ENCODE measurements around the gene SLFN11. TPM values are rescaled to one million over a fixed set of nuclear protein-coding genes. Genes with fewer than 3 reads are reported as not detected.
"Not testable (repeated sequence)": the region's sequence is repeated elsewhere in the genome, so short reads cannot be mapped to it uniquely, and the experiment has no call there.

SLFN11 gene, protein sequence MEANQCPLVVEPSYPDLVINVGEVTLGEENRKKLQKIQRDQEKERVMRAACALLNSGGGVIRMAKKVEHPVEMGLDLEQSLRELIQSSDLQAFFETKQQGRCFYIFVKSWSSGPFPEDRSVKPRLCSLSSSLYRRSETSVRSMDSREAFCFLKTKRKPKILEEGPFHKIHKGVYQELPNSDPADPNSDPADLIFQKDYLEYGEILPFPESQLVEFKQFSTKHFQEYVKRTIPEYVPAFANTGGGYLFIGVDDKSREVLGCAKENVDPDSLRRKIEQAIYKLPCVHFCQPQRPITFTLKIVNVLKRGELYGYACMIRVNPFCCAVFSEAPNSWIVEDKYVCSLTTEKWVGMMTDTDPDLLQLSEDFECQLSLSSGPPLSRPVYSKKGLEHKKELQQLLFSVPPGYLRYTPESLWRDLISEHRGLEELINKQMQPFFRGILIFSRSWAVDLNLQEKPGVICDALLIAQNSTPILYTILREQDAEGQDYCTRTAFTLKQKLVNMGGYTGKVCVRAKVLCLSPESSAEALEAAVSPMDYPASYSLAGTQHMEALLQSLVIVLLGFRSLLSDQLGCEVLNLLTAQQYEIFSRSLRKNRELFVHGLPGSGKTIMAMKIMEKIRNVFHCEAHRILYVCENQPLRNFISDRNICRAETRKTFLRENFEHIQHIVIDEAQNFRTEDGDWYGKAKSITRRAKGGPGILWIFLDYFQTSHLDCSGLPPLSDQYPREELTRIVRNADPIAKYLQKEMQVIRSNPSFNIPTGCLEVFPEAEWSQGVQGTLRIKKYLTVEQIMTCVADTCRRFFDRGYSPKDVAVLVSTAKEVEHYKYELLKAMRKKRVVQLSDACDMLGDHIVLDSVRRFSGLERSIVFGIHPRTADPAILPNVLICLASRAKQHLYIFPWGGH
- total RNA-seq, result 34.1 to 37.7 TPM (median 36.9 TPM) in 3 replicates

DNA sequence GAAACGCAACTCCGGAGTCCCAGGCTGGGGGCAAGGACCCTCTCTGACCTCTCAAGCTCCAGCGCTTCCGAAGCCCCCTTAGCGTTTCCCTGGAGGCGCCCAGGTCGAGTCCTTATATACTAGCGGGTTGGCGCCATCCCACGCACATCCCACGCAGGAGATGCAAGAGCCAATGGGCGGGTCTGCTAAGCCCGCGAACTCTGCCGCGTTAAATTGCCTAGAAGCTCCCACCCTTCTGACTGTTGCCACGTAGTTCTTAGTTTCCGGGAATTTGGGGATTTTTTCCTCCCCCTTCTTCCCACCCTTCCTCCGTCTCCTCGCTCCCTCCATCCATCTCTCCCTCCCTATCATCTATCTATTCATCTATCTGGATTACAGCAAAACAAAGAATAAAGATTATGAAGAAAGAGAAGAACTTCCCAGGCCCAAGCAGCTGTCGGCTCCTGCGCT is at the start of gene SLFN11:
Gene SLFN11, minus strand, starts transcription at position 88 of the 450 bp plus-strand sequence. CDS start 9,814 bp downstream, outside the sequence.
- Mint-ChIP-seq H3K36me3 (peaks cover 22% of the 10 kb centered on the region), H3K27me3 (ENCODE audit: low read depth) (peaks cover 78% of the 10 kb centered on the region), H3K4me3 (peak within 1 kb of the TSS; percentile 82), H3K4me1 (peaks cover 18% of the 10 kb centered on the region), H3K27ac (peak within 1 kb of the TSS; percentile 95), H3K9me3 (peaks cover 27% of the 10 kb centered on the region)
- peak in 1 of 2 experiments; percentile 67 for DNase-seq (ENCODE audit: low spot score in 2 of 2, unreplicated experiment in 2 of 2)
- no peak for TF ChIP-seq CTCF (IDR thresholded peaks at IDR 0.05; ENCODE audit: unreplicated experiment)

DNA sequence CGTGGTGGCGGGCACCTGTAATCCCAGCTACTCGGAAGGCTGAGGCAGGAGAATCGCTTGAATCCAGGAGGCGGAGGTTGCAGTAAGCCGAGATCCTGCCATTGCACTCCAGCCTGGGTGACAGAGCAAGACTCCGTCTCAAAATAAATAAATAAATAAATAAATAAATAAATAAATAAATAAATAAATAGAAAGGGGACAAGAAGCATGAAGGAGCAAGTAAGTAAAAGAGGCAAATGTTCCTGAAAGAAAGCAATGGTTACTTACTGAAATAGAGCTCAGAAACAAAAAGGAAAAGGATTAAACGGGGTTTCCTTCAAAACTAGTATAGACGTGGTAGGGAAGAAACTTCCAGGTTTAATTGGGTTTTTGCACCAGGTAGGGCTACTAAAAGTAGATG is 47.6 kb upstream of the SLFN11 start:
- H3K27me3 Mint-ChIP-seq (ENCODE audit: low read depth); H3K4me3 Mint-ChIP-seq: not testable (repeated sequence)

GRCh38 chr17:35416659-35417058 is 43.2 kb upstream of the SLFN11 start:
- Mint-ChIP-seq H3K27me3 (ENCODE audit: low read depth) (no peaks in the 10 kb centered on the region), H3K9me3 (peaks cover 25% of the 10 kb centered on the region), H3K4me3 (no peak overlapping the region), H3K36me3 (peaks cover 44% of the 10 kb centered on the region), H3K4me1 (peaks cover 11% of the 10 kb centered on the region), H3K27ac (no peak overlapping the region)
- no peak for TF ChIP-seq CTCF (IDR thresholded peaks at IDR 0.05; ENCODE audit: unreplicated experiment)
- DNase-seq (ENCODE audit: low spot score in 2 of 2, unreplicated experiment in 2 of 2), result no peak

More for the DNA sequence above, 47.6 kb upstream of the SLFN11 start:
- H3K36me3 Mint-ChIP-seq, result peaks cover 24% of the 10 kb centered on the region
- not testable (repeated sequence) for DNase-seq (ENCODE audit: low spot score in 2 of 2, unreplicated experiment in 2 of 2); H3K9me3 Mint-ChIP-seq; H3K27ac Mint-ChIP-seq
- peaks cover 11% of the 10 kb centered on the region for H3K4me1 Mint-ChIP-seq

DNA sequence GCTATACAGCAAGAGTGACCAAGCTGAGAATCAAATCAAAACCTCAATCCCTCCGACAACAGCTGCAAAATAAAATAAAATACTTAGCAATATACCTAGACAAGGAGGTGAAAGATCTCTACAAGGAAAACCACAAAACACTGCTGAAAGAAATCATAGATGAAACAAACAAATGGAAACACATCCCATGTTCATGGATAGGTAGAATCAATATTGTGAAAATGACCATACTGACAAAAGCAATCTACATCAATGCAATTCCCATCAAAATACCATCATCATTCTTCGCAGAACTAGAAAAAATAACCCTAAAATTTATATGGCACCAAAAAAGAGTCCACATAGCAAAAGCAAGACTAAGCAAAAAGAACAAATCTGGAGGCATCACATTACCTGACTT is 41.3 kb upstream of the SLFN11 start:
- H3K27me3 Mint-ChIP-seq (ENCODE audit: low read depth); H3K4me1 Mint-ChIP-seq; H3K4me3 Mint-ChIP-seq; DNase-seq (ENCODE audit: low spot score in 2 of 2, unreplicated experiment in 2 of 2); H3K27ac Mint-ChIP-seq: not testable (repeated sequence)
- Mint-ChIP-seq H3K36me3 (peaks cover 52% of the 10 kb centered on the region), H3K9me3 (peaks cover 25% of the 10 kb centered on the region)

- no peak overlapping the region for H3K4me3 Mint-ChIP-seq
- peaks cover 53% of the 10 kb centered on the region for H3K36me3 Mint-ChIP-seq
- peaks cover 28% of the 10 kb centered on the region for H3K9me3 Mint-ChIP-seq
- no peak for DNase-seq (ENCODE audit: low spot score in 2 of 2, unreplicated experiment in 2 of 2)
- TF ChIP-seq CTCF (IDR thresholded peaks at IDR 0.05; ENCODE audit: unreplicated experiment), result no peak
- no peak overlapping the region for H3K27ac Mint-ChIP-seq
- H3K27me3 Mint-ChIP-seq (ENCODE audit: low read depth), result no peaks in the 10 kb centered on the region
- H3K4me1 Mint-ChIP-seq, result peaks cover under 1% of the 10 kb centered on the region
These were observed 40.8 kb upstream of the SLFN11 start for GRCh38 chr17:35414247-35414646.

GRCh38 chr17:35407531-35407930 is 34.1 kb upstream of the SLFN11 start:
- peaks cover 40% of the 10 kb centered on the region for H3K36me3 Mint-ChIP-seq
- peaks cover 7% of the 10 kb centered on the region for H3K9me3 Mint-ChIP-seq
- H3K4me1 Mint-ChIP-seq, result no peaks in the 10 kb centered on the region
- no peaks in the 10 kb centered on the region for H3K27me3 Mint-ChIP-seq (ENCODE audit: low read depth)
- TF ChIP-seq CTCF (IDR thresholded peaks at IDR 0.05; ENCODE audit: unreplicated experiment), result no peak
- no peak overlapping the region for H3K4me3 Mint-ChIP-seq
- DNase-seq (ENCODE audit: low spot score in 2 of 2, unreplicated experiment in 2 of 2), result no peak
- no peak overlapping the region for H3K27ac Mint-ChIP-seq

Measured in mesothelial cell of epicardium (in vitro differentiated cells).